Breast epithelium (tissue), 4 donors: ENCODE data around the gene KCNJ6. TPM values are rescaled to one million over a fixed set of nuclear protein-coding genes. Genes with fewer than 3 reads are reported as not detected.

Source experiments
- DNase-seq, 2 donors: peaks; one replicate each; pipeline ENCODE4 v3.0.0-alpha.2; 2019; ENCODE audit warnings: low spot score in 2 of 2
- H3K27ac ChIP-seq, 2 donors: fragments of 200-600 bp; sonication (generic) in 1 of 2; one replicate each; pipeline ENCODE4 v1.5.1; 2016 to 2019; ENCODE audit warnings: mild to moderate bottlenecking in 1 of 2
- H3K27me3 ChIP-seq, 2 donors: fragments of 200-600 bp; sonication (generic) in 1 of 2; one replicate each; pipeline versions ENCODE4 v1.5.1 to v1.6.0; 2017 to 2019; ENCODE audit warnings: control low read depth in 1 of 2, mild to moderate bottlenecking in 1 of 2
- H3K36me3 ChIP-seq: fragments of 200-600 bp; one replicate; pipeline ENCODE4 v1.5.1; 2019
- H3K4me1 ChIP-seq, 2 donors: fragments of 200-600 bp; sonication (generic); one replicate each; pipeline ENCODE4 v1.5.1; 2016 to 2019; ENCODE audit warnings: control low read depth in 1 of 2
- H3K4me3 ChIP-seq, 3 donors: fragments of 200-600 bp; sonication (generic); 1 replicate in 2 of 3; 2 replicates in 1 of 3; pipeline ENCODE4 v1.5.1; 2016 to 2019; ENCODE audit warnings: mild to moderate bottlenecking in 3 of 3, moderate library complexity in 2 of 3
- H3K9me3 ChIP-seq, 2 donors: fragments of 200-600 bp; sonication (generic) in 1 of 2; one replicate each; pipeline ENCODE4 v1.5.1; 2016 to 2019; ENCODE audit warnings: control low read depth in 1 of 2
- POLR2A ChIP-seq: fragments of 450-650 bp; IDR thresholded peaks from one replicate; pipeline ENCODE4 v1.6.1; 2016; ENCODE audit warnings: antibody characterized with exemption, mild to moderate bottlenecking, moderate library complexity
- POLR2AphosphoS5 ChIP-seq, 3 donors: sonication (generic); formaldehyde crosslinking; IDR thresholded peaks; one replicate each; pipeline ENCODE4 v1.6.1; 2017; ENCODE audit warnings: antibody characterized with exemption in 3 of 3
- intact Hi-C: fragments of 100-400 bp; cut with DNase I; formaldehyde crosslinking; loops from one replicate; pipeline ENCODE4 v1.15.1; 2023; ENCODE audit warnings: low total_unique reads
- total RNA-seq, 3 donors: library from RNA; depleted of rRNA; stranded (reverse); fragments of >200 nt; gene quantifications; one replicate each; pipeline ENCODE4 v1.1.0, GENCODE V29; 2016
- TF ChIP-seq, protein P1 (sequence below), 3 donors: fragments of 450-650 bp; IDR thresholded peaks; one replicate each; pipeline ENCODE4 v1.5.1; 2016 to 2017; ENCODE audit warnings: antibody characterized with exemption in 3 of 3, mild to moderate bottlenecking in 3 of 3, moderate library complexity in 3 of 3

The KCNJ6 gene
- total RNA-seq, 3 donors from 2014 or later, result not detected

DNA sequence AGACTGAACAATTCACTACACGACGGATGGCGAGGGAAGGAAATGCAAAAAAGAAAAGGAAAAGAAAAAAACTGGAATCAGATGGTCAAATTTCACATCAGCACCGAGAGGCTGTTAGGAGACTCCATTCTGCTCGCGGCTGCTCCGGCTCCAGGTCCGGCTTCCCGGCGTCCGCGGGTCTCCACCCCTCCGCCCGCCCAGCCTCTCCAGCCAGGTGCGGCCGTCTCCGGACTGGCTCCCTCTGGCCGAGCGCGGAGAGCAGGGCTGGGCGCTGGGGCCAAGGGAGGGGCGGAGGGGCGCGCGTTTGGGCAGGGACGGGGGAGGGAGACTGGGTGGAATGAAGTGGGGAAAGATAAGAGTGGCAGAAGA, 332 bp downstream of the KCNJ6 start:
- H3K36me3 ChIP-seq, result no peaks in the 10 kb centered on the region
- H3K9me3 ChIP-seq, result no peaks in the 10 kb centered on the region
- H3K4me3 ChIP-seq, result peak overlapping the region in 2 of 3 donors; percentile 17 to 50
- H3K27me3 ChIP-seq, result peaks cover 0 to 76% of the 10 kb centered on the region in 2 donors
- H3K4me1 ChIP-seq, result peaks cover 0 to 11% of the 10 kb centered on the region in 2 donors
- no peak overlapping the region for H3K27ac ChIP-seq
- intact Hi-C loops, result no loop called here
- TF ChIP-seq POLR2A (no peak), POLR2AphosphoS5 (IDR thresholded peaks at IDR 0.05) (no peak)
- TF ChIP-seq, protein P1, sequence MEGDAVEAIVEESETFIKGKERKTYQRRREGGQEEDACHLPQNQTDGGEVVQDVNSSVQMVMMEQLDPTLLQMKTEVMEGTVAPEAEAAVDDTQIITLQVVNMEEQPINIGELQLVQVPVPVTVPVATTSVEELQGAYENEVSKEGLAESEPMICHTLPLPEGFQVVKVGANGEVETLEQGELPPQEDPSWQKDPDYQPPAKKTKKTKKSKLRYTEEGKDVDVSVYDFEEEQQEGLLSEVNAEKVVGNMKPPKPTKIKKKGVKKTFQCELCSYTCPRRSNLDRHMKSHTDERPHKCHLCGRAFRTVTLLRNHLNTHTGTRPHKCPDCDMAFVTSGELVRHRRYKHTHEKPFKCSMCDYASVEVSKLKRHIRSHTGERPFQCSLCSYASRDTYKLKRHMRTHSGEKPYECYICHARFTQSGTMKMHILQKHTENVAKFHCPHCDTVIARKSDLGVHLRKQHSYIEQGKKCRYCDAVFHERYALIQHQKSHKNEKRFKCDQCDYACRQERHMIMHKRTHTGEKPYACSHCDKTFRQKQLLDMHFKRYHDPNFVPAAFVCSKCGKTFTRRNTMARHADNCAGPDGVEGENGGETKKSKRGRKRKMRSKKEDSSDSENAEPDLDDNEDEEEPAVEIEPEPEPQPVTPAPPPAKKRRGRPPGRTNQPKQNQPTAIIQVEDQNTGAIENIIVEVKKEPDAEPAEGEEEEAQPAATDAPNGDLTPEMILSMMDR (IDR thresholded peaks at IDR 0.05), result no peak
- DNase-seq, result no peak

DNA sequence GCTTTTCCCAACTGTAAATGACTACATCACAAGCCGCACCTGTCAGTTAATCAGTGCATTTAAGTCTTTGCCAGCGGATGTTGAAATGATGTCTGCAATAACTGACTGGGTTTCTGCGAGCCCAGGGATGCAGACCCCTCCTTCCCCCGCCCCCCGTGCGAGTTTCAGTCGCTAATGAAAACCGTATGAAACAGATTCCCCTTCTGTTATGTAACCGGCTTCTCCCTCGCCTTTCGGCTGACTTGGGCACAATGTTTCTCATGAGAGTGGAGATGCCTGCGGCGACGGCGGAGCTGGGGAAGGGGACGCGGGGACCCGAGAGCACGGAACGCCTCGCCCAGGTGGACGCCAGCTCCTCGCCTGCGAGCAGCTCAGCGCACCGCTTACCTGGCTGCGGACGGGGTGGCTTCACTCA, 753 bp downstream of the KCNJ6 start:
- Histone ChIP-seq H3K27me3 (peaks cover 0 to 73% of the 10 kb centered on the region in 2 donors), H3K4me3 (peak overlapping the region in 2 of 3 donors; percentile 17 to 50)
- intact Hi-C loops, result no loop called here

DNA sequence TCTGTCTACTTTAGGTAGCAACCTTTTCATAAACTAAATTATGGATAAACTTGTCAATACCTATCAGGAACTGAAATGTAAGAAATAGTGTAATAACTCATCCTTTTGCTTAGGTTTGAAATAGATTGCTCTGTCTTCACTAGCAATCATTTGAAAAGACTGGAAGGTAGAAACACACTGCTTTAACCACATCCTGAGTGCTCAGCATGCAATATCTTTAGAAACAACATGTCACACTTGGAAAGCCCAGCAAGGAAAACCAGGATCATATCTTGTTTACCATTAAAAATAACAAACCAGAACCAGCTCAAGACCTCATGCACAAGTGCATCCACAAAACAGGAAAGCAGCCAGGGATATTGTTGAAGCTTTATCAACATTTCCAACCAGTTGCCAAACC, 3.6 kb downstream of the KCNJ6 start:
- H3K9me3 ChIP-seq, result no peaks in the 10 kb centered on the region
- intact Hi-C loops, result no loop called here
- DNase-seq, result no peak
- peaks cover 0 to 11% of the 10 kb centered on the region in 2 donors for H3K4me1 ChIP-seq
- no peak overlapping the region for H3K4me3 ChIP-seq
- TF ChIP-seq, protein P1 (IDR thresholded peaks at IDR 0.05), result no peak
- TF ChIP-seq POLR2A (no peak), POLR2AphosphoS5 (IDR thresholded peaks at IDR 0.05) (no peak)
- H3K27me3 ChIP-seq, result peaks cover 0 to 57% of the 10 kb centered on the region in 2 donors
- no peak overlapping the region for H3K27ac ChIP-seq
- no peaks in the 10 kb centered on the region for H3K36me3 ChIP-seq

More for the DNA sequence above, 753 bp downstream of the KCNJ6 start:
- Histone ChIP-seq H3K4me1 (peaks cover 0 to 11% of the 10 kb centered on the region in 2 donors), H3K36me3 (no peaks in the 10 kb centered on the region), H3K27ac (no peak overlapping the region), H3K9me3 (no peaks in the 10 kb centered on the region)
- DNase-seq, result no peak
- TF ChIP-seq, protein P1 (IDR thresholded peaks at IDR 0.05), result no peak
- no peak for TF ChIP-seq POLR2AphosphoS5 (IDR thresholded peaks at IDR 0.05)
- no peak for TF ChIP-seq POLR2A

DNA sequence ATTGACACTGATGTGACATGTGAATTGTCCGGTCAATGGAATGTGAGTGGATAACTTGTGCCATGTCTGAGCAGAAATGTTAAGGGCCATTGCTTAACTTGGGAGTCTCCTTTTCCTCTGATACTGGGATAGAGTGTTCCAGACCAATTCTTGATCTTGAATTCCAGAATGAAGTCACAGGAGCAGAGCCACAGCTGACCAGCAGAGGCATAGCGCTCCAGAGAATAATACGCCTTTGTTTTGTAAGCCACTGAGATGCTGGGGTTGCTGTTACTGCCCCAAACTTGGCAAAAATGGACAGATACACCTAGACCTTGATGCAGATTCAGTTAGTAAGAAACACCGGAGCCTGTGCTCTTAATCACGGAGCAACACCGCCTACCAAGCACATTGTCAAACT, 6.3 kb downstream of the KCNJ6 start:
- DNase-seq, result no peak
- H3K9me3 ChIP-seq, result no peaks in the 10 kb centered on the region
- H3K4me3 ChIP-seq, result no peak overlapping the region
- peaks cover 0 to 46% of the 10 kb centered on the region in 2 donors for H3K27me3 ChIP-seq
- H3K36me3 ChIP-seq, result no peaks in the 10 kb centered on the region
- intact Hi-C loops, result no loop called here
- H3K4me1 ChIP-seq, result no peaks in the 10 kb centered on the region
- TF ChIP-seq, protein P1 (IDR thresholded peaks at IDR 0.05), result no peak
- TF ChIP-seq POLR2A (no peak), POLR2AphosphoS5 (IDR thresholded peaks at IDR 0.05) (no peak)
- no peak overlapping the region for H3K27ac ChIP-seq

DNA sequence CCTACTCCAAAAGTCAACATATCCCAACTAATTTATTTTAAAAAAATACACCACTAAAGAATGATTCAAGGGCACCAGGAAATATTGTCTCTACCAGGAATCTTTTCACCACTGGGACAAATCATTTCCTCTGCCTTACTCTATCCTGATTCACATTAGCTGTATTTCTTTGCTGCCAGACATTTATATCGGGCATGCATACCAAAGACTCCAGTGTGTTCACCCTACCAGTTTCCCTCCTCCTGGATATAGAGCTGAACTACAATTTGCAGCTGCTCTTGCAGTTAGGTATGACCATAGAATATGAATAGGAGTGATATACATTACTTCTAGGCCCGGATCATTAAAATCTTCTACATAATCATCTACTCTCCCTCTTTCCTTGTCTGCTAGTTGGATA, 7.6 kb downstream of the KCNJ6 start:
- Histone ChIP-seq H3K4me1 (no peaks in the 10 kb centered on the region), H3K27ac (no peak overlapping the region), H3K4me3 (no peak overlapping the region), H3K9me3 (no peaks in the 10 kb centered on the region), H3K36me3 (no peaks in the 10 kb centered on the region), H3K27me3 (peaks cover 0 to 38% of the 10 kb centered on the region in 2 donors)
- TF ChIP-seq POLR2AphosphoS5 (IDR thresholded peaks at IDR 0.05) (no peak), POLR2A (no peak)
- TF ChIP-seq, protein P1 (IDR thresholded peaks at IDR 0.05), result no peak
- DNase-seq, result no peak
- intact Hi-C loops, result no loop called here
